HepG2 (cell line): ENCODE data around the gene CCNYL1. TPM values are rescaled to one million over a fixed set of nuclear protein-coding genes. Genes with fewer than 3 reads are reported as not detected.

ENCODE experiments used
- ATRX ChIP-seq: sonication (generic); formaldehyde crosslinking; IDR thresholded peaks from 2 replicates; pipeline ENCODE4 v1.4.0; 2020; ENCODE audit warnings: missing genetic modification reagents, borderline replicate concordance
- CBFB ChIP-seq: sonication (generic); formaldehyde crosslinking; IDR thresholded peaks from 2 replicates; pipeline ENCODE4 v1.4.0; 2020; ENCODE audit warnings: missing genetic modification reagents
- EP300 ChIP-seq, 3 experiments: sonication (generic) in 1 of 3; formaldehyde crosslinking in 1 of 3; IDR thresholded peaks; 2 replicates each; pipeline versions ENCODE4 v1.5.1 to v1.6.1; 2011 to 2020; ENCODE audit warnings: low read depth in 2 of 3, low read length in 2 of 3, borderline replicate concordance in 1 of 3, improper control_type of control experiment in 1 of 3, mild to moderate bottlenecking in 1 of 3, missing genetic modification reagents in 1 of 3, moderate library complexity in 1 of 3
- MAFF ChIP-seq: IDR thresholded peaks from 2 replicates; pipeline ENCODE4 v1.6.1; 2011; ENCODE audit warnings: low read depth, low read length, improper control_type of control experiment
- MTF2 ChIP-seq: sonication (generic); formaldehyde crosslinking; IDR thresholded peaks from 2 replicates; pipeline ENCODE4 v1.5.0; 2020; ENCODE audit warnings: missing genetic modification reagents, borderline replicate concordance
- SALL1 ChIP-seq: sonication (generic); formaldehyde crosslinking; IDR thresholded peaks from 2 replicates; pipeline ENCODE4 v1.8.0; 2022; ENCODE audit warnings: mild to moderate bottlenecking, missing genetic modification reagents
- SMARCC2 ChIP-seq: fragments of 450-650 bp; IDR thresholded peaks from 2 replicates; pipeline ENCODE4 v1.6.1; 2017; ENCODE audit warnings: antibody characterized with exemption, mild to moderate bottlenecking
- SOX13 ChIP-seq, 3 experiments: fragments of 450-650 bp in 1 of 3; sonication (generic) in 1 of 3; formaldehyde crosslinking in 1 of 3; IDR thresholded peaks in 2 of 3; conservative IDR thresholded peaks in 1 of 3; 2 replicates each; pipeline versions ENCODE4 v1.5.0 to v1.6.1; 2016 to 2020; ENCODE audit warnings: antibody characterized with exemption in 1 of 3, mild to moderate bottlenecking in 1 of 3, missing compliant biosample characterization in 1 of 3, missing genetic modification reagents in 1 of 3, moderate library complexity in 1 of 3
- ZBTB3 ChIP-seq: sonication (generic); formaldehyde crosslinking; IDR thresholded peaks from 2 replicates; pipeline ENCODE4 v1.4.0; 2020; ENCODE audit warnings: low read depth, mild to moderate bottlenecking, moderate library complexity, missing genetic modification reagents, borderline replicate concordance
- ZNF225 ChIP-seq: sonication (generic); formaldehyde crosslinking; IDR thresholded peaks from 2 replicates; pipeline ENCODE4 v1.4.0; 2020; ENCODE audit warnings: mild to moderate bottlenecking, missing genetic modification reagents
- ZNF24 ChIP-seq: fragments of 450-650 bp; IDR thresholded peaks from 2 replicates; pipeline ENCODE4 v1.6.1; 2017; ENCODE audit warnings: antibody characterized with exemption, mild to moderate bottlenecking
- ZNF263 ChIP-seq: sonication (generic); formaldehyde crosslinking; IDR thresholded peaks from 2 replicates; pipeline ENCODE4 v1.4.0; 2020; ENCODE audit warnings: missing genetic modification reagents
- ZNF337 ChIP-seq: sonication (generic); formaldehyde crosslinking; IDR thresholded peaks from 2 replicates; pipeline ENCODE4 v1.5.1; 2020; ENCODE audit warnings: missing genetic modification reagents, low read depth, mild to moderate bottlenecking, borderline replicate concordance
- polyA plus RNA-seq, 8 experiments: library from polyadenylated mRNA; depleted of rRNA in 3 of 8; stranded (reverse) in 7 of 8; unstranded in 1 of 8; fragments of >200 nt; fragmentation: Illumina TruSeq in 4 of 8; extraction: Trizol in 4 of 8; gene quantifications; 2 replicates each; pipeline versions ENCODE4 v1.2.1 to v1.2.3, GENCODE V29; 2011 to 2016; ENCODE audit warnings: low read depth in 4 of 8, missing spikeins in 1 of 8, mixed read lengths in 1 of 8; ENCODE audit not compliant: insufficient read depth in 1 of 8
- total RNA-seq, 5 experiments: library from RNA; depleted of rRNA; stranded (reverse); fragments of >200 nt; fragmentation: Illumina TruSeq; extraction: Trizol; gene quantifications; 2 replicates each; pipeline ENCODE4 v1.2.3, GENCODE V29; 2016; ENCODE audit warnings: low read depth in 1 of 5
- TF ChIP-seq, protein P1 (sequence below): sonication (generic); formaldehyde crosslinking; IDR thresholded peaks from 2 replicates; pipeline ENCODE4 v1.4.0; 2020; ENCODE audit warnings: missing genetic modification reagents, borderline replicate concordance
- TF ChIP-seq, protein P2 (sequence below): sonication (generic); formaldehyde crosslinking; IDR thresholded peaks from 2 replicates; pipeline ENCODE4 v1.5.0; 2020; ENCODE audit warnings: mild to moderate bottlenecking, missing genetic modification reagents, moderate library complexity
- TF ChIP-seq, protein P3 (sequence below): sonication (generic); formaldehyde crosslinking; IDR thresholded peaks from 2 replicates; pipeline ENCODE4 v1.4.0; 2020; ENCODE audit warnings: mild to moderate bottlenecking, missing genetic modification reagents
- TF ChIP-seq, protein P4 (sequence below): sonication (generic); formaldehyde crosslinking; conservative IDR thresholded peaks from 2 replicates; pipeline ENCODE4 v1.8.1; 2023; ENCODE audit warnings: missing genetic modification reagents

CCNYL1 gene
- total and polyA plus RNA-seq, 2 of the 13 experiments (the other 11 are each of a cell fraction or from before 2014, with no cell fraction given): 12.5 to 16.2 TPM

DNA sequence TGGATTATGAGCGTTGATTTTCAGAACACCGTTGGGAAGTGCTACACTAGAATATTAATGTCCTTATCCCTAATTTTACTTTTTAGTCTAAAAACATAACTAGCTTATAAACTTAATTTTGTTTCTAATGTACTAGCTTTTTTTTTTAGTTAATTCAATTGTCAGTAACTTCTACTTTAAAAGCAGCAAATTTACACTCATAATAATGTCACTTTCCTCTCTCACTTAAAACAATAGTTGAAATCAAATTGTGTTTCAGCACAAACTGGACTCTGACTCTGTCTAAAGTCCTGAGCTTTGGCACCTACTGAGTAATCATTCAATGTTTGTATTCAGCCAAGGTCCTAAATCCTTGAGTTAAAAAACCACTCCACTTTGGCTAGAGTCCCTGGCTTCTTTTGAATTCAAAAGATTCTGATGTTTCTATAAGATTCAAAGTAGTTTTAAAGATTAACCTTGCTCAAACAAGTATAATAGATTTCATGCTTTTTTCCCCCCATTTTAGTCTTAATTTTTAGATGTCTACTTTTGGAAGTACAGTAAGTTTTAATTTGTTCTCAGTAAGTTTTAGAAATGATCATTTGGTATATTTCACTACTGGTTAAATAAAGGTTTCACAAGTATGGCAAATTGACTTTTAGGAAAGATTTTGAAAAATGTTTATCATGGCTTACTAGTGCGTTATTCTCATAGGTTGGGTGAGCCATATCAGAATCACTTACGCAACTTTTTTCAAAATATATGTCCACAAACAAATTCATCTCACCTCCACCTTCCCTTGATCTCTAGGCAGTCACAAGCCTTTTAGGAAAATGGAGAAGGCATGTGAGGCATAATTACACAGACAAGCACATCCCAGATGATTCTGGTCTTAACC, 23.4 kb downstream of the CCNYL1 start (continued):
- TF ChIP-seq, protein P1, sequence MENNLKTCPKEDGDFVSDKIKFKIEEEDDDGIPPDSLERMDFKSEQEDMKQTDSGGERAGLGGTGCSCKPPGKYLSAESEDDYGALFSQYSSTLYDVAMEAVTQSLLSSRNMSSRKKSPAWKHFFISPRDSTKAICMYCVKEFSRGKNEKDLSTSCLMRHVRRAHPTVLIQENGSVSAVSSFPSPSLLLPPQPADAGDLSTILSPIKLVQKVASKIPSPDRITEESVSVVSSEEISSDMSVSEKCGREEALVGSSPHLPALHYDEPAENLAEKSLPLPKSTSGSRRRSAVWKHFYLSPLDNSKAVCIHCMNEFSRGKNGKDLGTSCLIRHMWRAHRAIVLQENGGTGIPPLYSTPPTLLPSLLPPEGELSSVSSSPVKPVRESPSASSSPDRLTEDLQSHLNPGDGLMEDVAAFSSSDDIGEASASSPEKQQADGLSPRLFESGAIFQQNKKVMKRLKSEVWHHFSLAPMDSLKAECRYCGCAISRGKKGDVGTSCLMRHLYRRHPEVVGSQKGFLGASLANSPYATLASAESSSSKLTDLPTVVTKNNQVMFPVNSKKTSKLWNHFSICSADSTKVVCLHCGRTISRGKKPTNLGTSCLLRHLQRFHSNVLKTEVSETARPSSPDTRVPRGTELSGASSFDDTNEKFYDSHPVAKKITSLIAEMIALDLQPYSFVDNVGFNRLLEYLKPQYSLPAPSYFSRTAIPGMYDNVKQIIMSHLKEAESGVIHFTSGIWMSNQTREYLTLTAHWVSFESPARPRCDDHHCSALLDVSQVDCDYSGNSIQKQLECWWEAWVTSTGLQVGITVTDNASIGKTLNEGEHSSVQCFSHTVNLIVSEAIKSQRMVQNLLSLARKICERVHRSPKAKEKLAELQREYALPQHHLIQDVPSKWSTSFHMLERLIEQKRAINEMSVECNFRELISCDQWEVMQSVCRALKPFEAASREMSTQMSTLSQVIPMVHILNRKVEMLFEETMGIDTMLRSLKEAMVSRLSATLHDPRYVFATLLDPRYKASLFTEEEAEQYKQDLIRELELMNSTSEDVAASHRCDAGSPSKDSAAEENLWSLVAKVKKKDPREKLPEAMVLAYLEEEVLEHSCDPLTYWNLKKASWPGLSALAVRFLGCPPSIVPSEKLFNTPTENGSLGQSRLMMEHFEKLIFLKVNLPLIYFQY: no peak
- TF ChIP-seq ATRX (no peak), ZNF24 (0 out of 2 replicates have a peak, but pooled peaks have one; percentile 14), ZBTB3 (CRISPR knock-in tag) (no peak), SMARCC2 (peak; percentile 96), SOX13 (IDR thresholded peaks at IDR 0.05) (peak; percentile 90), SOX13 (CRISPR knock-in tag; conservative IDR thresholded peaks at IDR 0.05 in 1 of 2, IDR thresholded peaks at IDR 0.05 in 1 of 2) (peak in 1 of 2 experiments; percentile 99; a peak in 2 of 4 replicates), MTF2 (no peak), ZNF225 (CRISPR knock-in tag) (no peak), EP300 (IDR thresholded peaks at IDR 0.05; ENCODE audit: low read depth in 2 of 2, low read length in 2 of 2) (peak; percentile 70 to 96; a peak in 3 of 4 replicates), EP300 (CRISPR knock-in tag; IDR thresholded peaks at IDR 0.05; ENCODE audit: borderline replicate concordance) (peak; percentile 64; the same call in 1 of the 2 replicates), ZNF263 (CRISPR knock-in tag) (no peak), SALL1 (no peak; the same call in 1 of the 2 replicates), MAFF (no peak), CBFB (CRISPR knock-in tag) (no peak), ZNF337 (CRISPR knock-in tag) (no peak)
- TF ChIP-seq, protein P2, sequence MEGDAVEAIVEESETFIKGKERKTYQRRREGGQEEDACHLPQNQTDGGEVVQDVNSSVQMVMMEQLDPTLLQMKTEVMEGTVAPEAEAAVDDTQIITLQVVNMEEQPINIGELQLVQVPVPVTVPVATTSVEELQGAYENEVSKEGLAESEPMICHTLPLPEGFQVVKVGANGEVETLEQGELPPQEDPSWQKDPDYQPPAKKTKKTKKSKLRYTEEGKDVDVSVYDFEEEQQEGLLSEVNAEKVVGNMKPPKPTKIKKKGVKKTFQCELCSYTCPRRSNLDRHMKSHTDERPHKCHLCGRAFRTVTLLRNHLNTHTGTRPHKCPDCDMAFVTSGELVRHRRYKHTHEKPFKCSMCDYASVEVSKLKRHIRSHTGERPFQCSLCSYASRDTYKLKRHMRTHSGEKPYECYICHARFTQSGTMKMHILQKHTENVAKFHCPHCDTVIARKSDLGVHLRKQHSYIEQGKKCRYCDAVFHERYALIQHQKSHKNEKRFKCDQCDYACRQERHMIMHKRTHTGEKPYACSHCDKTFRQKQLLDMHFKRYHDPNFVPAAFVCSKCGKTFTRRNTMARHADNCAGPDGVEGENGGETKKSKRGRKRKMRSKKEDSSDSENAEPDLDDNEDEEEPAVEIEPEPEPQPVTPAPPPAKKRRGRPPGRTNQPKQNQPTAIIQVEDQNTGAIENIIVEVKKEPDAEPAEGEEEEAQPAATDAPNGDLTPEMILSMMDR (CRISPR knock-in tag): no peak
- TF ChIP-seq, protein P3, sequence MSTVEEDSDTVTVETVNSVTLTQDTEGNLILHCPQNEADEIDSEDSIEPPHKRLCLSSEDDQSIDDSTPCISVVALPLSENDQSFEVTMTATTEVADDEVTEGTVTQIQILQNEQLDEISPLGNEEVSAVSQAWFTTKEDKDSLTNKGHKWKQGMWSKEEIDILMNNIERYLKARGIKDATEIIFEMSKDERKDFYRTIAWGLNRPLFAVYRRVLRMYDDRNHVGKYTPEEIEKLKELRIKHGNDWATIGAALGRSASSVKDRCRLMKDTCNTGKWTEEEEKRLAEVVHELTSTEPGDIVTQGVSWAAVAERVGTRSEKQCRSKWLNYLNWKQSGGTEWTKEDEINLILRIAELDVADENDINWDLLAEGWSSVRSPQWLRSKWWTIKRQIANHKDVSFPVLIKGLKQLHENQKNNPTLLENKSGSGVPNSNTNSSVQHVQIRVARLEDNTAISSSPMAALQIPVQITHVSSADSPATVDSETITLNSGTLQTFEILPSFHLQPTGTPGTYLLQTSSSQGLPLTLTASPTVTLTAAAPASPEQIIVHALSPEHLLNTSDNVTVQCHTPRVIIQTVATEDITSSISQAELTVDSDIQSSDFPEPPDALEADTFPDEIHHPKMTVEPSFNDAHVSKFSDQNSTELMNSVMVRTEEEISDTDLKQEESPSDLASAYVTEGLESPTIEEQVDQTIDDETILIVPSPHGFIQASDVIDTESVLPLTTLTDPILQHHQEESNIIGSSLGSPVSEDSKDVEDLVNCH (CRISPR knock-in tag): no peak
- TF ChIP-seq, protein P4, sequence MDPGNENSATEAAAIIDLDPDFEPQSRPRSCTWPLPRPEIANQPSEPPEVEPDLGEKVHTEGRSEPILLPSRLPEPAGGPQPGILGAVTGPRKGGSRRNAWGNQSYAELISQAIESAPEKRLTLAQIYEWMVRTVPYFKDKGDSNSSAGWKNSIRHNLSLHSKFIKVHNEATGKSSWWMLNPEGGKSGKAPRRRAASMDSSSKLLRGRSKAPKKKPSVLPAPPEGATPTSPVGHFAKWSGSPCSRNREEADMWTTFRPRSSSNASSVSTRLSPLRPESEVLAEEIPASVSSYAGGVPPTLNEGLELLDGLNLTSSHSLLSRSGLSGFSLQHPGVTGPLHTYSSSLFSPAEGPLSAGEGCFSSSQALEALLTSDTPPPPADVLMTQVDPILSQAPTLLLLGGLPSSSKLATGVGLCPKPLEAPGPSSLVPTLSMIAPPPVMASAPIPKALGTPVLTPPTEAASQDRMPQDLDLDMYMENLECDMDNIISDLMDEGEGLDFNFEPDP (CRISPR knock-in tag): 0 out of 2 replicates have a peak, but pooled peaks have one; percentile 20
